ENCODE results near the gene IGF1R. TPM values are rescaled to one million over a fixed set of nuclear protein-coding genes. Genes with fewer than 3 reads are reported as not detected.

Gene IGF1R
- total RNA-seq, 1 experiment from 2014 or later, result 3.8 TPM

DNA sequence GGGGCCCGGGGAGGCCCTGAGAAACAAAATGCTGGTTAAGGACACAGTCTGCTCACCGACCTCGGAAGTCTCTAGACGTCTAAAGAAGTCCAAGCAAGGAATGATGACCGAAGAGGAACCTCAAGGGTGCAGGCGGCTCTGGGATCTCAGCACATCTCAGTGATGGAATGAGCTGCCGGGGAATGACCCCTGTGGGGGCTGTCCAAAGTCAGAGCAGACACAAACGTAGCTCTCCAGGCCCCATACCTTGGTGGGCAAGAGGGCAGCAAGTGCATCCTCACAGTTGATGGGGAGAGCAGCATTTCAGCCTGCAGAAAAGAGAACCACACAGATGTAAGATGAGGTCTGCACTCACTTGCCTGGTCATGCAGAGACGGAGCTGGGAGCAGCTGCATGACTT lies 129.1 kb downstream of the IGF1R start:
- Histone ChIP-seq H3K4me2 (ENCODE audit: low read length) (no peak overlapping the region), H3K36me3 (ENCODE audit: low read depth, low read length) (no peaks in the 10 kb centered on the region), H3K27ac (ENCODE audit: low read length) (no peak overlapping the region), H3K4me3 (ENCODE audit: low read length) (no peak overlapping the region), H3K9me3 (ENCODE audit: low read length) (no peaks in the 10 kb centered on the region), H3K79me2 (ENCODE audit: low read length) (0 out of 2 replicates have a peak, but pooled peaks cover 4% of the 10 kb centered on the region), H3K4me1 (ENCODE audit: insufficient read depth, low read length) (peaks cover 4% of the 10 kb centered on the region; the same call in 1 of the 2 replicates), H3K9me2 (replicated peaks; ENCODE audit: low read length) (no peaks in the 10 kb centered on the region), H3K9ac (ENCODE audit: low read length) (no peak overlapping the region), H3F3A (ENCODE audit: low read length, unreplicated experiment) (no peaks in the 10 kb centered on the region), H2AFZ (ENCODE audit: low read length) (no peak overlapping the region), H4K20me1 (ENCODE audit: low read length) (no peaks in the 10 kb centered on the region), H3K27me3 (ENCODE audit: low read length) (no peaks in the 10 kb centered on the region)
- CTCF ChIA-PET, result no interaction called here
- no peak for ATAC-seq
- DNase-seq, result no peak
- intact Hi-C loops (cut with micrococcal nuclease), result loop anchor here (5.0 kb wide), 2 partner anchors 125 to 300 kb away; no protein-coding TSS in a partner anchor
- no peak for TF ChIP-seq CTCF (conservative IDR thresholded peaks at IDR 0.05; ENCODE audit: low read depth, low read length)
- no peak for TF ChIP-seq EZH2phosphoT487 (IDR thresholded peaks at IDR 0.05; ENCODE audit: borderline replicate concordance, low read length)
- no peak for TF ChIP-seq EZH2 (IDR thresholded peaks at IDR 0.05; ENCODE audit: low read length, unreplicated experiment)
- POLR2A ChIA-PET (ENCODE audit: unreplicated experiment), result no interaction called here
- no TSS peak for BruUV-seq (replicated peaks)

DNA sequence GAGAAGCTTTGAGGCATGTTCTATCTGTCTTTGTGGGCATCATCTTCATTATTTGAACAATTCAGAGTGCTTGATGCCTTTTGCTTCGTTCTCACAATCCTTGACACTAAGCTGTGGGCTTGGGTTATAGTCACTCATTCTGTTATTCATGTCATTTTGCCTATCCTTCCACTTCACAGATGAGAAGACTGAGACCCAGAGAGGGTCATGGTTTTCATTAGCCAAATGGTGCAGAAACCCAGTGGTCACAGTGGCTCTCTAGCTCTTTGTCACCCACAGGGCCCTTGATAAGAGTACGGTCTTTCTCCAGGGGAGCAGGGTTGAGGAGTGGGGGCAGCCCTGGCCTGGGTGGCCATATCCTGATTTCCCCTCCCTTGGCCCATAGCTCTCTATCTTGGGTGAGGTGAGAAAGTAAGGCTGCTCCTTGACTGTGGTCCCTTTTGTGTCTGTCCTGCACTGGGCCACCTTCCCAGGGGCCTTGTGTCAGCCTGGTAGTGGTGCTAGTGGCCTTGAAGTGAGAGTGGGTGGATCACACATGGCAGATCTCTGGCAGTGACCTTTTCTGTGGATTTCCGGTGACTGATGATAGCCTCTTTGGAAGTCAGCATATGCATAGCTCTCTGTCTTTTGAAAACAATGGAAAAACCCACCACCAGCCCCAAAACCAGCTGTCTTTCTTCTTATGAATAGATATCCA lies 130.1 kb downstream of the IGF1R start:
- no peak overlapping the region for H3K27ac ChIP-seq (ENCODE audit: low read length)
- DNase-seq, result no peak
- no peak overlapping the region for H3K4me3 ChIP-seq (ENCODE audit: low read length)
- ChIA-PET CTCF (interaction anchor here (2.9 kb wide), 1 partner anchor 73 kb away, joined by 10 read pairs; no protein-coding TSS in a partner anchor), POLR2A (ENCODE audit: unreplicated experiment) (interaction anchor here (0.6 kb wide), 1 partner anchor 105 kb away, joined by 5 read pairs; no protein-coding TSS in a partner anchor)
- H3K27me3 ChIP-seq (ENCODE audit: low read length), result no peaks in the 10 kb centered on the region
- BruUV-seq (replicated peaks), result no TSS peak
- H3K79me2 ChIP-seq (ENCODE audit: low read length), result 0 out of 2 replicates have a peak, but pooled peaks cover 4% of the 10 kb centered on the region
- H2AFZ ChIP-seq (ENCODE audit: low read length), result no peak overlapping the region
- intact Hi-C loops (cut with micrococcal nuclease), result loop anchor here (5.0 kb wide), 2 partner anchors 126 to 299 kb away; no protein-coding TSS in a partner anchor
- H4K20me1 ChIP-seq (ENCODE audit: low read length), result no peaks in the 10 kb centered on the region
- H3K9ac ChIP-seq (ENCODE audit: low read length), result no peak overlapping the region
- no peaks in the 10 kb centered on the region for H3K36me3 ChIP-seq (ENCODE audit: low read depth, low read length)
- H3K9me3 ChIP-seq (ENCODE audit: low read length), result no peaks in the 10 kb centered on the region
- ATAC-seq, result no peak
- H3K4me2 ChIP-seq (ENCODE audit: low read length), result no peak overlapping the region
- peaks cover 4% of the 10 kb centered on the region; the same call in 1 of the 2 replicates for H3K4me1 ChIP-seq (ENCODE audit: insufficient read depth, low read length)
- H3K9me2 ChIP-seq (replicated peaks; ENCODE audit: low read length), result no peaks in the 10 kb centered on the region
- H3F3A ChIP-seq (ENCODE audit: low read length, unreplicated experiment), result no peaks in the 10 kb centered on the region
- TF ChIP-seq CTCF (conservative IDR thresholded peaks at IDR 0.05; ENCODE audit: low read depth, low read length), result no peak
- no peak for TF ChIP-seq EZH2 (IDR thresholded peaks at IDR 0.05; ENCODE audit: low read length, unreplicated experiment)
- no peak for TF ChIP-seq EZH2phosphoT487 (IDR thresholded peaks at IDR 0.05; ENCODE audit: borderline replicate concordance, low read length)

GRCh38 chr15:98778960-98779359 lies 130.6 kb downstream of the IGF1R start:
- CTCF ChIA-PET, result interaction anchor here (2.9 kb wide), 1 partner anchor 72 kb away, joined by 10 read pairs; no protein-coding TSS in a partner anchor
- no peak for ATAC-seq
- TF ChIP-seq CTCF (conservative IDR thresholded peaks at IDR 0.05; ENCODE audit: low read depth, low read length), result no peak
- TF ChIP-seq EZH2phosphoT487 (IDR thresholded peaks at IDR 0.05; ENCODE audit: borderline replicate concordance, low read length), result no peak
- no peak for TF ChIP-seq EZH2 (IDR thresholded peaks at IDR 0.05; ENCODE audit: low read length, unreplicated experiment)

More at GRCh38 chr15:98778960-98779359, 130.6 kb downstream of the IGF1R start:
- no peak overlapping the region for H3K27ac ChIP-seq (ENCODE audit: low read length)
- H3K9ac ChIP-seq (ENCODE audit: low read length), result no peak overlapping the region
- no peaks in the 10 kb centered on the region for H3K36me3 ChIP-seq (ENCODE audit: low read depth, low read length)
- H3K27me3 ChIP-seq (ENCODE audit: low read length), result no peaks in the 10 kb centered on the region
- no peak overlapping the region for H3K4me2 ChIP-seq (ENCODE audit: low read length)
- H2AFZ ChIP-seq (ENCODE audit: low read length), result peak overlapping the region; percentile 29; the same call in 1 of the 2 replicates
- DNase-seq, result no peak
- no peaks in the 10 kb centered on the region for H3F3A ChIP-seq (ENCODE audit: low read length, unreplicated experiment)
- POLR2A ChIA-PET (ENCODE audit: unreplicated experiment), result interaction anchor here (0.6 kb wide), 1 partner anchor 106 kb away, joined by 5 read pairs; no protein-coding TSS in a partner anchor
- intact Hi-C loops (cut with micrococcal nuclease), result loop anchor here (1.0 to 5.0 kb wide), 4 partner anchors 52 to 298 kb away; no protein-coding TSS in a partner anchor
- BruUV-seq (replicated peaks), result no TSS peak
- H3K4me3 ChIP-seq (ENCODE audit: low read length), result no peak overlapping the region
- H3K9me2 ChIP-seq (replicated peaks; ENCODE audit: low read length), result no peaks in the 10 kb centered on the region
- H3K4me1 ChIP-seq (ENCODE audit: insufficient read depth, low read length), result peaks cover 4% of the 10 kb centered on the region; the same call in 1 of the 2 replicates
- no peaks in the 10 kb centered on the region for H3K9me3 ChIP-seq (ENCODE audit: low read length)
- H4K20me1 ChIP-seq (ENCODE audit: low read length), result no peaks in the 10 kb centered on the region
- H3K79me2 ChIP-seq (ENCODE audit: low read length), result 0 out of 2 replicates have a peak, but pooled peaks cover 4% of the 10 kb centered on the region
